HEK293 (cell line): Measurements from ENCODE around the gene APOH.

ENCODE experiments used
- BCL11A ChIP-seq: fragments of 450-650 bp; formaldehyde crosslinking; IDR thresholded peaks from 2 replicates; pipeline ENCODE4 v1.5.1; 2016; ENCODE audit warnings: low read depth, missing biosample characterization, missing genetic modification characterization
- EGR2 ChIP-seq: fragments of 450-650 bp; formaldehyde crosslinking; IDR thresholded peaks from 2 replicates; pipeline ENCODE4 v1.5.1; 2016; ENCODE audit warnings: low read depth, missing biosample characterization, missing genetic modification characterization
- GLIS1 ChIP-seq: fragments of 450-650 bp; formaldehyde crosslinking; IDR thresholded peaks from 2 replicates; pipeline ENCODE4 v1.5.1; 2016; ENCODE audit warnings: missing biosample characterization, missing genetic modification characterization
- GLIS2 ChIP-seq: fragments of 450-650 bp; formaldehyde crosslinking; IDR thresholded peaks from 2 replicates; pipeline ENCODE4 v1.5.1; 2016; ENCODE audit warnings: missing biosample characterization, missing genetic modification characterization
- KLF7 ChIP-seq: fragments of 450-650 bp; formaldehyde crosslinking; IDR thresholded peaks from 2 replicates; pipeline ENCODE4 v1.5.1; 2016; ENCODE audit warnings: missing biosample characterization, missing genetic modification characterization, borderline replicate concordance
- KLF8 ChIP-seq: fragments of 450-650 bp; formaldehyde crosslinking; IDR thresholded peaks from 2 replicates; pipeline ENCODE4 v1.5.1; 2016; ENCODE audit warnings: missing biosample characterization, missing genetic modification characterization
- KLF9 ChIP-seq: fragments of 450-650 bp; formaldehyde crosslinking; IDR thresholded peaks from 2 replicates; pipeline ENCODE4 v1.5.1; 2016; ENCODE audit warnings: missing biosample characterization, missing genetic modification characterization, low read depth
- SCRT1 ChIP-seq: fragments of 450-650 bp; formaldehyde crosslinking; IDR thresholded peaks from 2 replicates; pipeline ENCODE4 v1.5.1; 2016; ENCODE audit warnings: missing biosample characterization, missing genetic modification characterization, borderline replicate concordance
- WT1 ChIP-seq: fragments of 450-650 bp; formaldehyde crosslinking; IDR thresholded peaks from 2 replicates; pipeline ENCODE4 v1.5.1; 2016; ENCODE audit warnings: missing biosample characterization, missing genetic modification characterization
- ZBTB20 ChIP-seq: fragments of 450-650 bp; formaldehyde crosslinking; IDR thresholded peaks from 2 replicates; pipeline ENCODE4 v1.5.1; 2016; ENCODE audit warnings: missing biosample characterization, missing genetic modification characterization
- ZNF16 ChIP-seq: fragments of 450-650 bp; formaldehyde crosslinking; IDR thresholded peaks from 2 replicates; pipeline ENCODE4 v1.5.1; 2016; ENCODE audit warnings: low read depth, missing biosample characterization, missing genetic modification characterization
- ZNF169 ChIP-seq: fragments of 450-650 bp; formaldehyde crosslinking; IDR thresholded peaks from 2 replicates; pipeline ENCODE4 v1.5.1; 2016; ENCODE audit warnings: missing biosample characterization, missing genetic modification characterization
- ZNF184 ChIP-seq: fragments of 450-650 bp; IDR thresholded peaks from 2 replicates; pipeline ENCODE4 v1.5.1; 2018; ENCODE audit warnings: missing biosample characterization, mild to moderate bottlenecking, missing genetic modification characterization
- ZNF311 ChIP-seq: fragments of 450-650 bp; formaldehyde crosslinking; IDR thresholded peaks from 2 replicates; pipeline ENCODE4 v1.5.1; 2017; ENCODE audit warnings: missing biosample characterization, missing genetic modification characterization, borderline replicate concordance
- ZNF350 ChIP-seq: fragments of 450-650 bp; formaldehyde crosslinking; IDR thresholded peaks from 2 replicates; pipeline ENCODE4 v1.5.0; 2017; ENCODE audit warnings: missing biosample characterization, mild to moderate bottlenecking, missing genetic modification characterization
- ZNF433 ChIP-seq: fragments of 450-650 bp; formaldehyde crosslinking; IDR thresholded peaks from 2 replicates; pipeline ENCODE4 v1.5.1; 2016; ENCODE audit warnings: missing biosample characterization, missing genetic modification characterization, low read depth
- ZNF514 ChIP-seq: fragments of 450-650 bp; formaldehyde crosslinking; IDR thresholded peaks from 2 replicates; pipeline ENCODE4 v1.5.1; 2016; ENCODE audit warnings: missing biosample characterization, missing genetic modification characterization
- ZNF555 ChIP-seq: fragments of 450-650 bp; formaldehyde crosslinking; conservative IDR thresholded peaks from 2 replicates; pipeline ENCODE4 v1.5.1; 2017; ENCODE audit warnings: missing biosample characterization, mild to moderate bottlenecking, missing genetic modification characterization, inconsistent platforms
- ZNF561 ChIP-seq: fragments of 450-650 bp; IDR thresholded peaks from 2 replicates; pipeline ENCODE4 v1.5.1; 2018; ENCODE audit warnings: missing biosample characterization, missing genetic modification characterization, borderline replicate concordance
- ZNF600 ChIP-seq: fragments of 450-650 bp; formaldehyde crosslinking; IDR thresholded peaks from 2 replicates; pipeline ENCODE4 v1.5.1; 2016; ENCODE audit warnings: missing biosample characterization, missing genetic modification characterization
- ZNF624 ChIP-seq: fragments of 450-650 bp; formaldehyde crosslinking; IDR thresholded peaks from 2 replicates; pipeline ENCODE4 v1.5.1; 2017; ENCODE audit warnings: missing biosample characterization, missing genetic modification characterization
- ZXDB ChIP-seq: fragments of 450-650 bp; formaldehyde crosslinking; IDR thresholded peaks from 2 replicates; pipeline ENCODE4 v1.5.1; 2016; ENCODE audit warnings: missing biosample characterization, missing genetic modification characterization
- TF ChIP-seq, protein P1 (sequence below): fragments of 450-650 bp; formaldehyde crosslinking; IDR thresholded peaks from 2 replicates; pipeline ENCODE4 v1.5.1; 2016; ENCODE audit warnings: missing biosample characterization, missing genetic modification characterization
- TF ChIP-seq, protein P2 (sequence below): fragments of 450-650 bp; formaldehyde crosslinking; IDR thresholded peaks from 2 replicates; pipeline ENCODE4 v1.5.1; 2016; ENCODE audit warnings: missing biosample characterization, missing genetic modification characterization
- TF ChIP-seq, protein P3 (sequence below): fragments of 450-650 bp; formaldehyde crosslinking; IDR thresholded peaks from 2 replicates; pipeline ENCODE4 v1.5.1; 2016; ENCODE audit warnings: missing biosample characterization, missing genetic modification characterization
- TF ChIP-seq, protein P4 (sequence below): fragments of 450-650 bp; formaldehyde crosslinking; IDR thresholded peaks from 2 replicates; pipeline ENCODE4 v1.5.1; 2016; ENCODE audit warnings: missing biosample characterization, missing genetic modification characterization
- TF ChIP-seq, protein P5 (sequence below): fragments of 450-650 bp; formaldehyde crosslinking; IDR thresholded peaks from 2 replicates; pipeline ENCODE4 v1.5.1; 2016; ENCODE audit warnings: missing biosample characterization, missing genetic modification characterization
- TF ChIP-seq, protein P6 (sequence below): fragments of 450-650 bp; formaldehyde crosslinking; IDR thresholded peaks from 2 replicates; pipeline ENCODE4 v1.5.1; 2016; ENCODE audit warnings: missing biosample characterization, missing genetic modification characterization

The APOH gene

DNA sequence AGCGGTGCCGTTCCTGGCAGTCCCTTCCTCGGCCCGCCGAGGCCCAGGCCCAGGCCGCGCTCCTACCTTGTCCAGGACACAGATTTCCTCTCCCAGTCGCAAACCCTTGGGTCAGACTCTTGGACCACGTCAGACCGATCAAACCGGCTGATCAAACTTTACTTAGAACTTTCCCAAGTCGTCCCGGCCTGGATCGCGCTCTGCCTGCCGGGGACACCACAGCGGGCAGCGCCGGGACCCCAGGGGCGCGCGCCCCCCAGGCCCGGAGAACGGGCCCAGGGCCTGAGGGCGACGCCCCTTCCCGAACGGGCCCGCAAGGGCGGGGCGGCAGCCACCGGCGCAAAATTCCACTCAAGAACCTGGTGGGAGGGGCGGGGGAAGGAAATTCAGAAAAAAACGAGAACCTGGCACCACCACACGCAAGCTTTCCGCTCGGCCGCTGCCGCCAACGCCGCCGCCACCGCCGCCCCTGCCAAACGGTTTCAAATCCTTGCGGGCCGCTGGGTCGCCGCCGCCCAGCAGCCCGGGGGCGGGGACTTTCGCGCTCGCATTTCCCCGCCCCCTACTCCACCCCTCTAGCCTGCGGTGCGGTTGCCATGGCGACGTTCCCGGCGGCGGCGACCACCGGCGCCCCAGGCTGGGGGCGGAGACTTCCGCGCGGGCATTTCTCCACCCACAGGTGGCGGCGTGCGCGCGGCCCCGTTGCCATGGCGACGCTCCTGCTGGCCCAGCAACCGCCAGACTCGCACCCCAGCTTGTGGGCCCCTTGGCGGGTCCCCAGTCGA lies 37.4 kb downstream of the APOH start, which contains the start of gene CEP112 (continued):
- TF ChIP-seq, protein P1, sequence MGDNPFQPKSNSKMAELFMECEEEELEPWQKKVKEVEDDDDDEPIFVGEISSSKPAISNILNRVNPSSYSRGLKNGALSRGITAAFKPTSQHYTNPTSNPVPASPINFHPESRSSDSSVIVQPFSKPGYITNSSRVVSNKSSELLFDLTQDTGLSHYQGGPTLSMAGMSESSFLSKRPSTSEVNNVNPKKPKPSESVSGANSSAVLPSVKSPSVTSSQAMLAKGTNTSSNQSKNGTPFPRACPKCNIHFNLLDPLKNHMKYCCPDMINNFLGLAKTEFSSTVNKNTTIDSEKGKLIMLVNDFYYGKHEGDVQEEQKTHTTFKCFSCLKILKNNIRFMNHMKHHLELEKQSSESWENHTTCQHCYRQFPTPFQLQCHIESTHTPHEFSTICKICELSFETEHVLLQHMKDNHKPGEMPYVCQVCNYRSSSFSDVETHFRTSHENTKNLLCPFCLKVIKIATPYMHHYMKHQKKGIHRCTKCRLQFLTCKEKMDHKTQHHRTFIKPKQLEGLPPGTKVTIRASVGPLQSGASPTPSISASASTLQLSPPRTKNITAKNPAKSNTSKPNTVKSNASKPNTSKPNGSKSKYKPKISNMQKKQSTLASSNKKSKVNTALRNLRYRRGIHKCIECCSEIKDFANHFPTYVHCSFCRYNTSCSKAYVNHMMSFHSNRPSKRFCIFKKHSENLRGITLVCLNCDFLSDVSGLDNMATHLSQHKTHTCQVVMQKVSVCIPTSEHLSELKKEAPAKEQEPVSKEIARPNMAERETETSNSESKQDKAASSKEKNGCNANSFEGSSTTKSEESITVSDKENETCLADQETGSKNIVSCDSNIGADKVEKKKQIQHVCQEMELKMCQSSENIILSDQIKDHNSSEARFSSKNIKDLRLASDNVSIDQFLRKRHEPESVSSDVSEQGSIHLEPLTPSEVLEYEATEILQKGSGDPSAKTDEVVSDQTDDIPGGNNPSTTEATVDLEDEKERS (tag by site-specific recombination) = no peak
- TF ChIP-seq ZNF169 (tag by site-specific recombination) (no peak), ZNF600 (peak; percentile 45; the same call in 1 of the 2 replicates), GLIS2 (peak; percentile 87), ZXDB (tag by site-specific recombination) (peak; percentile 81), KLF9 (peak; percentile 92), SCRT1 (tag by site-specific recombination) (0 out of 2 replicates have a peak, but pooled peaks have one; percentile 45), ZNF561 (tag by site-specific recombination) (peak; percentile 71), WT1 (tag by site-specific recombination) (no peak), BCL11A (tag by site-specific recombination) (no peak), ZNF16 (tag by site-specific recombination) (no peak), ZNF624 (tag by site-specific recombination) (no peak), ZBTB20 (tag by site-specific recombination) (0 out of 2 replicates have a peak, but pooled peaks have one; percentile 7), ZNF350 (tag by site-specific recombination) (no peak), ZNF433 (tag by site-specific recombination) (no peak), EGR2 (tag by site-specific recombination) (peak; percentile 95), GLIS1 (peak; percentile 68), KLF8 (tag by site-specific recombination) (peak; percentile 78), ZNF555 (no peak), KLF7 (peak; percentile 77), ZNF311 (tag by site-specific recombination) (no peak), ZNF184 (tag by site-specific recombination) (no peak), ZNF514 (tag by site-specific recombination) (no peak)
- TF ChIP-seq, protein P2, sequence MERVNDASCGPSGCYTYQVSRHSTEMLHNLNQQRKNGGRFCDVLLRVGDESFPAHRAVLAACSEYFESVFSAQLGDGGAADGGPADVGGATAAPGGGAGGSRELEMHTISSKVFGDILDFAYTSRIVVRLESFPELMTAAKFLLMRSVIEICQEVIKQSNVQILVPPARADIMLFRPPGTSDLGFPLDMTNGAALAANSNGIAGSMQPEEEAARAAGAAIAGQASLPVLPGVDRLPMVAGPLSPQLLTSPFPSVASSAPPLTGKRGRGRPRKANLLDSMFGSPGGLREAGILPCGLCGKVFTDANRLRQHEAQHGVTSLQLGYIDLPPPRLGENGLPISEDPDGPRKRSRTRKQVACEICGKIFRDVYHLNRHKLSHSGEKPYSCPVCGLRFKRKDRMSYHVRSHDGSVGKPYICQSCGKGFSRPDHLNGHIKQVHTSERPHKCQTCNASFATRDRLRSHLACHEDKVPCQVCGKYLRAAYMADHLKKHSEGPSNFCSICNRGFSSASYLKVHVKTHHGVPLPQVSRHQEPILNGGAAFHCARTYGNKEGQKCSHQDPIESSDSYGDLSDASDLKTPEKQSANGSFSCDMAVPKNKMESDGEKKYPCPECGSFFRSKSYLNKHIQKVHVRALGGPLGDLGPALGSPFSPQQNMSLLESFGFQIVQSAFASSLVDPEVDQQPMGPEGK (tag by site-specific recombination) = peak; percentile 86
- TF ChIP-seq, protein P3, sequence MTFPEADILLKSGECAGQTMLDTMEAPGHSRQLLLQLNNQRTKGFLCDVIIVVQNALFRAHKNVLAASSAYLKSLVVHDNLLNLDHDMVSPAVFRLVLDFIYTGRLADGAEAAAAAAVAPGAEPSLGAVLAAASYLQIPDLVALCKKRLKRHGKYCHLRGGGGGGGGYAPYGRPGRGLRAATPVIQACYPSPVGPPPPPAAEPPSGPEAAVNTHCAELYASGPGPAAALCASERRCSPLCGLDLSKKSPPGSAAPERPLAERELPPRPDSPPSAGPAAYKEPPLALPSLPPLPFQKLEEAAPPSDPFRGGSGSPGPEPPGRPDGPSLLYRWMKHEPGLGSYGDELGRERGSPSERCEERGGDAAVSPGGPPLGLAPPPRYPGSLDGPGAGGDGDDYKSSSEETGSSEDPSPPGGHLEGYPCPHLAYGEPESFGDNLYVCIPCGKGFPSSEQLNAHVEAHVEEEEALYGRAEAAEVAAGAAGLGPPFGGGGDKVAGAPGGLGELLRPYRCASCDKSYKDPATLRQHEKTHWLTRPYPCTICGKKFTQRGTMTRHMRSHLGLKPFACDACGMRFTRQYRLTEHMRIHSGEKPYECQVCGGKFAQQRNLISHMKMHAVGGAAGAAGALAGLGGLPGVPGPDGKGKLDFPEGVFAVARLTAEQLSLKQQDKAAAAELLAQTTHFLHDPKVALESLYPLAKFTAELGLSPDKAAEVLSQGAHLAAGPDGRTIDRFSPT (tag by site-specific recombination) = peak; percentile 91
- TF ChIP-seq, protein P4, sequence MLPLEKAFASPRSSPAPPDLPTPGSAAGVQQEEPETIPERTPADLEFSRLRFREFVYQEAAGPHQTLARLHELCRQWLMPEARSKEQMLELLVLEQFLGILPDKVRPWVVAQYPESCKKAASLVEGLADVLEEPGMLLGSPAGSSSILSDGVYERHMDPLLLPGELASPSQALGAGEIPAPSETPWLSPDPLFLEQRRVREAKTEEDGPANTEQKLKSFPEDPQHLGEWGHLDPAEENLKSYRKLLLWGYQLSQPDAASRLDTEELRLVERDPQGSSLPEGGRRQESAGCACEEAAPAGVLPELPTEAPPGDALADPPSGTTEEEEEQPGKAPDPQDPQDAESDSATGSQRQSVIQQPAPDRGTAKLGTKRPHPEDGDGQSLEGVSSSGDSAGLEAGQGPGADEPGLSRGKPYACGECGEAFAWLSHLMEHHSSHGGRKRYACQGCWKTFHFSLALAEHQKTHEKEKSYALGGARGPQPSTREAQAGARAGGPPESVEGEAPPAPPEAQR (tag by site-specific recombination) = no peak
- TF ChIP-seq, protein P5, sequence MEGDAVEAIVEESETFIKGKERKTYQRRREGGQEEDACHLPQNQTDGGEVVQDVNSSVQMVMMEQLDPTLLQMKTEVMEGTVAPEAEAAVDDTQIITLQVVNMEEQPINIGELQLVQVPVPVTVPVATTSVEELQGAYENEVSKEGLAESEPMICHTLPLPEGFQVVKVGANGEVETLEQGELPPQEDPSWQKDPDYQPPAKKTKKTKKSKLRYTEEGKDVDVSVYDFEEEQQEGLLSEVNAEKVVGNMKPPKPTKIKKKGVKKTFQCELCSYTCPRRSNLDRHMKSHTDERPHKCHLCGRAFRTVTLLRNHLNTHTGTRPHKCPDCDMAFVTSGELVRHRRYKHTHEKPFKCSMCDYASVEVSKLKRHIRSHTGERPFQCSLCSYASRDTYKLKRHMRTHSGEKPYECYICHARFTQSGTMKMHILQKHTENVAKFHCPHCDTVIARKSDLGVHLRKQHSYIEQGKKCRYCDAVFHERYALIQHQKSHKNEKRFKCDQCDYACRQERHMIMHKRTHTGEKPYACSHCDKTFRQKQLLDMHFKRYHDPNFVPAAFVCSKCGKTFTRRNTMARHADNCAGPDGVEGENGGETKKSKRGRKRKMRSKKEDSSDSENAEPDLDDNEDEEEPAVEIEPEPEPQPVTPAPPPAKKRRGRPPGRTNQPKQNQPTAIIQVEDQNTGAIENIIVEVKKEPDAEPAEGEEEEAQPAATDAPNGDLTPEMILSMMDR = peak; percentile 15; the same call in 1 of the 2 replicates
- TF ChIP-seq, protein P6, sequence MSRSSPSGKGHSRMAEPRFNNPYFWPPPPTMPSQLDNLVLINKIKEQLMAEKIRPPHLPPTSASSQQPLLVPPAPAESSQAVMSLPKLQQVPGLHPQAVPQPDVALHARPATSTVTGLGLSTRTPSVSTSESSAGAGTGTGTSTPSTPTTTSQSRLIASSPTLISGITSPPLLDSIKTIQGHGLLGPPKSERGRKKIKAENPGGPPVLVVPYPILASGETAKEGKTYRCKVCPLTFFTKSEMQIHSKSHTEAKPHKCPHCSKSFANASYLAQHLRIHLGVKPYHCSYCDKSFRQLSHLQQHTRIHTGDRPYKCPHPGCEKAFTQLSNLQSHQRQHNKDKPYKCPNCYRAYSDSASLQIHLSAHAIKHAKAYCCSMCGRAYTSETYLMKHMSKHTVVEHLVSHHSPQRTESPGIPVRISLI (tag by site-specific recombination) = 0 out of 2 replicates have a peak, but pooled peaks have one; percentile 27
